CD4-positive, CD25-positive, alpha-beta regulatory T cell (primary cell): ENCODE data around the gene VEGFA. TPM values are rescaled to one million over a fixed set of nuclear protein-coding genes. Genes with fewer than 3 reads are reported as not detected.

Source experiments
- ATAC-seq, 2 donors: fragments of 150-1000 bp; cut with Tn5 transposase; one replicate each; pipeline ENCODE4 v1.10.0; 2021; ENCODE audit warnings: low read depth in 2 of 2, moderate number of reproducible peaks in 2 of 2, moderate library complexity in 1 of 2
- DNase-seq, 3 donors: peaks; one replicate each; pipeline versions ENCODE4 v3.0.0 to v3.0.0-alpha.2; 2012 to 2022; ENCODE audit warnings: mixed read lengths in 1 of 3
- H3K27ac ChIP-seq: one replicate; pipeline ENCODE4 v1.7.0; 2013; ENCODE audit warnings: mild to moderate bottlenecking, low read length; ENCODE audit not compliant: insufficient read depth, poor library complexity, severe bottlenecking
- H3K27me3 ChIP-seq: one replicate; pipeline ENCODE4 v1.7.0; 2013; ENCODE audit warnings: low read length; ENCODE audit not compliant: control insufficient read depth, insufficient read depth
- H3K36me3 ChIP-seq: one replicate; pipeline ENCODE4 v1.7.0; 2013; ENCODE audit warnings: mild to moderate bottlenecking, low read length, moderate library complexity; ENCODE audit not compliant: control insufficient read depth, insufficient read depth
- H3K4me1 ChIP-seq: 2 replicates; pipeline ENCODE4 v1.7.0; 2013; ENCODE audit warnings: mild to moderate bottlenecking, low read length; ENCODE audit not compliant: insufficient read depth, control insufficient read depth, poor library complexity, severe bottlenecking
- H3K4me3 ChIP-seq: one replicate; pipeline ENCODE4 v1.7.0; 2013; ENCODE audit warnings: low read depth, mild to moderate bottlenecking, low read length, moderate library complexity
- H3K9me3 ChIP-seq, 2 experiments: 1 replicate in 1 of 2; 2 replicates in 1 of 2; pipeline ENCODE4 v1.7.0; 2013; ENCODE audit warnings: low read length in 2 of 2, mild to moderate bottlenecking in 1 of 2, moderate library complexity in 1 of 2; ENCODE audit not compliant: control insufficient read depth in 2 of 2
- H3K27ac Mint-ChIP-seq, 3 donors: one replicate each; pipeline ENCODE4 v1.8.0; 2020 to 2022; ENCODE audit warnings: mild to moderate bottlenecking in 3 of 3, mixed read lengths in 3 of 3, moderate library complexity in 2 of 3
- H3K27me3 Mint-ChIP-seq: one replicate; pipeline ENCODE4 v1.8.0; 2022; ENCODE audit warnings: mild to moderate bottlenecking, mixed read lengths
- H3K36me3 Mint-ChIP-seq: one replicate; pipeline ENCODE4 v1.8.0; 2020; ENCODE audit warnings: mixed read lengths
- H3K4me1 Mint-ChIP-seq, 4 donors: one replicate each; pipeline ENCODE4 v1.8.0; 2020 to 2022; ENCODE audit warnings: mixed read lengths in 4 of 4, mild to moderate bottlenecking in 1 of 4
- H3K4me3 Mint-ChIP-seq, 4 donors: one replicate each; pipeline ENCODE4 v1.8.0; 2020 to 2022; ENCODE audit warnings: mild to moderate bottlenecking in 4 of 4, mixed read lengths in 4 of 4, moderate library complexity in 3 of 4
- H3K9me3 Mint-ChIP-seq, 7 donors: one replicate each; pipeline ENCODE4 v1.8.0; 2020 to 2022; ENCODE audit warnings: mixed read lengths in 7 of 7, mild to moderate bottlenecking in 3 of 7, moderate library complexity in 2 of 7
- polyA plus RNA-seq, 4 donors: library from polyadenylated mRNA; unstranded; fragments of 300-500 nt; fragmentation: Illumina TruSeq; gene quantifications; one replicate each; pipeline ENCODE4 v1.2.3, GENCODE V29; 2021
- total RNA-seq: library from RNA; stranded (reverse); gene quantifications from one replicate; pipeline ENCODE4 v1.2.3, GENCODE V29; 2022

Gene VEGFA
- total and polyA plus RNA-seq, 5 donors from 2014 or later: 0.01 to 0.22 (median 0.13) TPM; not detected in 2

DNA sequence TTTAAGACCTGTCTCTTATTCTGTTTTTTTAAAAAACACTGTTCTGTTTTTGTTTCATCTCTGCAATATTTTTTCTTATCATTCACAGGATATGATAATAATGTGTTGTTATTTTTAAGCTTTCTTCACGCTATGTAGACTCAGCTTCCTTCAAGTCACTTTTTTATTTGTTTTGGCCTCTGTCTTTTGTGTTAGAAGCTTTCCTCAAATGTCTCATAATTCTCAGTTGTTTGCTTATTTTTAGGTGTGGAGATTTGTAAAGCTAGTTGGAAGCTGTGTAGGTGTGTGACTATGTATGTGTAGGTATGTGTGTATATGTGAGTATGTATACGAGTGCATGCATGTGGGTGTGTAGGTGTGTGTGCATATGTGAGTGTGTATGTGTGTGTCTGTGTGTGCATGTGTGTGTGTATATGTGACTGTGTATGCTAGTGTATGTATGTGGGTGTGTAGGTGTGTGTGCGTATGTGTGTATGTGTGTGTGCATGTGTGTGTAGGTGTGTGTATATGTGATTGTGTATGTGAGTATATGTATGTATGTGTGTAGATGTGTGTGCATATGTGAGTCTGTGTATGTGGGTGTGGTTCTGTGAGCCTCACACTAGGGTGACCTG lies 16.3 kb upstream of the VEGFA start:
- DNase-seq (no peak), ATAC-seq (no peak)
- H3K4me3 ChIP-seq: no peak overlapping the region
- peaks cover 0 to 5% (median 0%) of the 10 kb centered on the region in 7 donors for H3K9me3 Mint-ChIP-seq
- no peaks in the 10 kb centered on the region for H3K36me3 ChIP-seq
- no peaks in the 10 kb centered on the region for H3K36me3 Mint-ChIP-seq
- no peak overlapping the region for H3K27ac ChIP-seq
- H3K27ac Mint-ChIP-seq: no peak overlapping the region
- H3K27me3 ChIP-seq: peaks cover 4% of the 10 kb centered on the region
- H3K4me1 Mint-ChIP-seq: no peaks in the 10 kb centered on the region
- H3K4me1 ChIP-seq: no peaks in the 10 kb centered on the region
- no peak overlapping the region for H3K4me3 Mint-ChIP-seq
- H3K27me3 Mint-ChIP-seq: peaks cover 7% of the 10 kb centered on the region
- no peaks in the 10 kb centered on the region for H3K9me3 ChIP-seq

DNA sequence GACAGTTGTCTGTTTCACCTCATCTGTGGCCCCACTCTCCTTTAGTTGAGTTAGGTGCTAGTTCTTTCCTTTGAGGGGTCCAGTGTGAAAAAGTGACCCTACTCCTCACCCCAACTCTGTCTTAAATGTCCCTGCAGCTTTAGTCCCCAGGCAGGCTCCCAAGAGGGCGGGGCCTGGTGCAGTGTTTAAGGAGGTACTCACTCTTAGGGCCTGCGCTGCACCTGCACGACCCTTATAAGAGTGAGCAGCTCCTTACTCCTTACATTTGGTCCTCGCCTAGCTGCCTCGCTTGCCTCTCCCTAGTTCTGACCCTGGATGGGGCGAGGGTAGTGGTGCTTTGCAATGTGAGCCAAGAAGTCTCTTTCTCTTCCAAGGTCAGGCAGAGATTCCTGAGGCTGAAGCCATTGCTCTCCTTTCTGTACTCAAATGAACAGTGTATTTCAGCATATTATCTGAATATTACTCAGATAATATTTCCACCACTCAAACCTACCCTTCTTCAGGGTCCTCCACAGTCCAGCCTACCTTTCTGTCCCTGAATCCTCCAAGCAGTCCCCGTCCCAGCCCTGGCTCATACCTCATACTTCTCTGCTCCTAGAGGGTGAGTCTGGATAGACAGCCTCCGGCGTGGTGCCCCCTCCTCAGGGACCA lies 11.9 kb upstream of the VEGFA start:
- H3K4me3 ChIP-seq: no peak overlapping the region
- peaks cover 0 to 4% (median 0%) of the 10 kb centered on the region in 7 donors for H3K9me3 Mint-ChIP-seq
- no peaks in the 10 kb centered on the region for H3K36me3 Mint-ChIP-seq
- peaks cover 4% of the 10 kb centered on the region for H3K27me3 ChIP-seq
- no peaks in the 10 kb centered on the region for H3K9me3 ChIP-seq
- ATAC-seq: no peak
- H3K4me1 ChIP-seq: no peaks in the 10 kb centered on the region
- peaks cover 18% of the 10 kb centered on the region for H3K27me3 Mint-ChIP-seq
- no peaks in the 10 kb centered on the region for H3K4me1 Mint-ChIP-seq
- no peak overlapping the region for H3K4me3 Mint-ChIP-seq
- DNase-seq: no peak
- H3K36me3 ChIP-seq: no peaks in the 10 kb centered on the region
- H3K27ac Mint-ChIP-seq: peak overlapping the region in 2 of 3 donors; percentile 1 to 64
- no peak overlapping the region for H3K27ac ChIP-seq

DNA sequence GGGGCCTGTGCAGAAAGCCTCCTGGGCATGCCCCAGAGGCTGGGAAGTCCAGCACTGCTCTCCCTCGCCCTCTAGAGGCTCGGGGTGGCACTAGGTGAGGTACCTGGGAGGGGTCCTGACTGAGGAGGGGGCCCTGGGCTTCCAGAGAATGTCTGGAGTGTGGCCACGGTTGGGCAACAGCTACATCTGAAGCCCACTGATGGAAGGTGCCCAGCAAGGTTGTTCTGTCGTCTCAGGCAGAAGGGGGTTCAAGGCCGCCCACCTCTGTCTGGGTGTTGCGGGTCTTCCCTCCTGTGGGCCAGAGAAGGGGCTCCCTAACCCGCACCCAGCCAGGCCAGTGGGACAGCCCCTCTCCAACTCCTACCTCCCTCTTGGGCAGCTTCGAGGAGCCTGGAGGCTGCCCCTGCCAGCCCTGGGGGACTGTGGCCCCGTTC lies 11.4 kb upstream of the VEGFA start:
- Mint-ChIP-seq H3K27me3 (peaks cover 18% of the 10 kb centered on the region), H3K4me3 (no peak overlapping the region), H3K27ac (peak overlapping the region in 1 of 3 donors; percentile 64), H3K36me3 (no peaks in the 10 kb centered on the region), H3K9me3 (peaks cover 0 to 2% (median 0%) of the 10 kb centered on the region in 7 donors), H3K4me1 (no peaks in the 10 kb centered on the region)
- no peak overlapping the region for H3K4me3 ChIP-seq
- ATAC-seq (peak in 1 of 2 donors; percentile 31), DNase-seq (no peak)
- no peaks in the 10 kb centered on the region for H3K9me3 ChIP-seq
- no peak overlapping the region for H3K27ac ChIP-seq
- H3K4me1 ChIP-seq: no peaks in the 10 kb centered on the region
- peaks cover 4% of the 10 kb centered on the region for H3K27me3 ChIP-seq
- H3K36me3 ChIP-seq: no peaks in the 10 kb centered on the region

DNA sequence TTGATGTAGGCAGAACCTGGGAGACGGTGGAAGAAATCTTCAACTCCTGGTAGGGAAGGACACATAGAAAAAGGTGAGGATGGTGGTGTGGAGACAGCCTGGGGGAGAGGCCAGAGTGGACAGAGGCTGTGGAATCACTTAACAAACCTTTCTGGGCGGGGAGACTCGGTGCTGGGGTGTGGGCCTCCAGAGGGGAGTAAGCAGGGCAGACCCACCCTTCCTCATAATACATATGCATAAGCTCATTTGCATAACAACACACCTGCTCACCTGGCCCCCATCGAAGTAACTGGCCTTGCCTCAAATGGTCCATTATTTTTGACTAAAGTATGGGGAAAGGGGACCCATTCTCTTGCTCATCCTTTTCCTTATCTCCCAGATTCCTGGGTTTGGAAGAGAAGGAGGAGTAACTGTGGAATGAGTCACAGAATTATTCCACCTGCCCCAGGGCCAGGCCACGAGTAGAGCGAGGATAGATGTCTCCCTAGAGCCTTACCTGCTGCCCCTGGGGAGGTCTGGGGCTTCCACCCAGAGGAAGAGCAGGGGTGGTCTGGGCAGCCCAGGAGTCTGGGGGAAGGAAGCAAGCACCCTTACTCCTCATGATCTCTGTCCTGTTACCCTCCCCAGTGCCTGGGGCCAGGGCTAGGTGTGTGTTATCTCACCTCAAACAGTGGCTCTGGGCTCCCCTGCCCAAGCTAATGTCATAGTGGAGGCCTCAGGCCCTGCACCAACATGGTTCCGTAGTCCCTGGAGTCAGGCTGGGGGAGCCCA lies 10.7 kb upstream of the VEGFA start:
- H3K4me3 ChIP-seq: no peak overlapping the region
- Mint-ChIP-seq H3K4me1 (no peaks in the 10 kb centered on the region), H3K36me3 (no peaks in the 10 kb centered on the region), H3K4me3 (no peak overlapping the region), H3K27ac (peak overlapping the region in 1 of 3 donors; percentile 77), H3K27me3 (peaks cover 18% of the 10 kb centered on the region), H3K9me3 (no peaks in the 10 kb centered on the region)
- ATAC-seq: no peak
- no peak overlapping the region for H3K27ac ChIP-seq
- no peaks in the 10 kb centered on the region for H3K4me1 ChIP-seq
- no peaks in the 10 kb centered on the region for H3K9me3 ChIP-seq
- peaks cover 4% of the 10 kb centered on the region for H3K27me3 ChIP-seq
- no peak for DNase-seq
- no peaks in the 10 kb centered on the region for H3K36me3 ChIP-seq

DNA sequence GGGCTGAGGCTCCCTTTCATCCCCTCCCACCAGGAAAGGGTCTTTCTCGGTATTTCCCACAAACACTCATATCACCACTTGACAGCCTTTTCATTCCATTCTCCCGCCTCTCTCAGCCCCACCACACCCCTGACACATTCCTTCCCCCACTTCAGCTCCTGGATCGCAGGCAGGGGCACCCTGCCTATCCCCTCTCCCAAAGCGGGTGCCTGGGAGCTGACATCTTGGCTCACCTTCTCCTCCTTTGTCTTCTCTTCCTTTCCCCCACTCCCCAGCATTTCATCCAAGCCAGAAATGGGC lies 10.2 kb upstream of the VEGFA start:
- no peaks in the 10 kb centered on the region for H3K9me3 Mint-ChIP-seq
- ATAC-seq: no peak

DNA sequence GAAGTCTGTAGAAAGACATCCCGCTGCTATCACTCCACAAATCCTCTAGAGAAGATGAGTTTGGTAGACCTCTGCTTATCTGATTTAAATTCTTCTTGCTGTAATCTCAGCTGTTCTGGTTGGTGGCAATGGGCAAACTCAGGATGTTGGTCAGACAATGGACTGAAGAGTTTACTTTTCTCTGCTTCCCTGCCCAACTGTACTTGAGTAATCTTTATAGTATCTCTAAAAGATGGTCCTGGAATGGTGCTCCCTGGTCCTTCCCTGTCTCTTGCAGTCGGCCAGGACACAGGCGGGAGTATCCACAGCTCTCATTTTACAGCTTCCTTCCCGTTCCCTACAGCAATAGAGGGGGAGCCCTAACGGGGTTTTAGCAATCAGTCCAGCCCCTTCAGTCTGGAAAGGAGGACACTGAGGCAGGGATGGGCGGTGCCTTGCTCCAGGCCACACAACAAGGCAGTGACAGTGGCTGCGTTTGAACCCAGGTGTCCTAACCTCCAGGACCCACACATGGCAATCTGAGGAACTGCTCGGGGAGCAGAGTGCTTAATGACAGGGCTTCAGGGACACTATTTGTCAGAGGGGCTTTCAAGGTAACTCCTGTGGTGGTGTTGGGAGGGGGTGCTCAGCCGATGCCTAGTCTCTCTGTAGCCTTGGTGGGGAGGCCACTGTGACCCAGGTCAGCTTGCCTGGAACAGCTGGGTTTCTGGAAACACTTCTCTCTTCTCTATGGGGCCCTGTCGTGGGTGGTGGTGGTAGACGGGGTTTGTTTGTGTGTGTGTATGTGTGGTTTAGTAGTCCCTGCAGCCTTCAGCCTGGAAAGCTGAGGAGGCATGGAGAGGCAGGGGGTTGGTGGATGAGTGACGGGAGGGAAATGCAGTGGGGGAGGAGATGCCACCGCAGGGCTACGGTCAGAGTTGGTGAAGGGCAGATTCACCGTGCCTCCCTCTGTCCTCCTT lies 9.5 kb upstream of the VEGFA start:
- Mint-ChIP-seq H3K36me3 (no peaks in the 10 kb centered on the region), H3K27ac (no peak overlapping the region), H3K4me3 (no peak overlapping the region), H3K27me3 (peaks cover 26% of the 10 kb centered on the region), H3K9me3 (no peaks in the 10 kb centered on the region), H3K4me1 (no peaks in the 10 kb centered on the region)
- Histone ChIP-seq H3K4me3 (no peak overlapping the region), H3K4me1 (no peaks in the 10 kb centered on the region), H3K27me3 (peaks cover 2% of the 10 kb centered on the region), H3K9me3 (no peaks in the 10 kb centered on the region), H3K27ac (no peak overlapping the region), H3K36me3 (no peaks in the 10 kb centered on the region)
- ATAC-seq: no peak
- no peak for DNase-seq

More for the DNA sequence above, 10.2 kb upstream of the VEGFA start:
- Histone ChIP-seq H3K9me3 (no peaks in the 10 kb centered on the region), H3K27me3 (peaks cover 4% of the 10 kb centered on the region), H3K4me3 (no peak overlapping the region), H3K4me1 (no peaks in the 10 kb centered on the region), H3K27ac (no peak overlapping the region), H3K36me3 (no peaks in the 10 kb centered on the region)
- no peak for DNase-seq
- no peak overlapping the region for H3K4me3 Mint-ChIP-seq
- peaks cover 19% of the 10 kb centered on the region for H3K27me3 Mint-ChIP-seq
- no peak overlapping the region for H3K27ac Mint-ChIP-seq
- H3K4me1 Mint-ChIP-seq: no peaks in the 10 kb centered on the region
- no peaks in the 10 kb centered on the region for H3K36me3 Mint-ChIP-seq

DNA sequence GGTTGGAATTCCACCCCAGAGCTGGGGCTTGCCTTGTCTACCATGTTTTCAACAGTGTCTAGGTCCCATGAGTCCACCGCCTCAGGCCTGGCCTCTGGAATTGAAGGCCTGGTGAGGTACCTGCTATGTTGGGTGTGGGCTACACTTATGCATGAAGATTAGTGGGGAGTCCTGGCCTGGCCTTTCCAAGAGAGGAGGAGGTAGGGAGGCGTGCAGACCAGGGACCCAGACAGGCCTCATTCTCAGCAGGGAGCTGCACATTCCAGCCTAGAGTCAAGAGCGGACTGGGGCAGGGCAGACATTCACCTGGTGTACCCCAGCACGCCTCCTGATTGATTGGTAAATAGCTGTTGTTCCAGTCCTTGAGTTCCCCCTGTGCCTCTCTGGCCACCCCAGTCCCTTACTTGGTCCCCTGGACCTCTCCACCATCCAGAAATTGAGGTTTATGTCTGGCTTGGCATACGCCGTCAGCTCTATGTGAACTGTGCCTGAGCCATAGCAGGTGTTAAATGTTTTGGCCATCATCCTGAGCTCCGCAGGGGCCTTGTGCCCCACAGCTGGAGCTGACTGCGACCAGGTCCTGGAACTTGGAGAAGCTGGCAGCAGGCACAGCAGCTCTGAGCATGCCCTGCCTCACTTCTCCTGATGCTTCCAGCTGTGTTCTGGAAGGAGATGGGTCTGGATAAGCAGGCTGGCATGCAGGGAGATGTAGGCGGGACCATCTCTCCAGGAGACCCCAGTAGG lies 8.2 kb upstream of the VEGFA start:
- H3K9me3 ChIP-seq: no peaks in the 10 kb centered on the region
- Mint-ChIP-seq H3K27me3 (peaks cover 27% of the 10 kb centered on the region), H3K4me3 (no peak overlapping the region), H3K9me3 (no peaks in the 10 kb centered on the region), H3K27ac (no peak overlapping the region), H3K4me1 (no peaks in the 10 kb centered on the region), H3K36me3 (no peaks in the 10 kb centered on the region)
- ATAC-seq (no peak), DNase-seq (no peak)
- no peak overlapping the region for H3K4me3 ChIP-seq
- H3K4me1 ChIP-seq: no peaks in the 10 kb centered on the region
- H3K27ac ChIP-seq: no peak overlapping the region
- H3K27me3 ChIP-seq: no peaks in the 10 kb centered on the region
- H3K36me3 ChIP-seq: no peaks in the 10 kb centered on the region
